Prostate gland (tissue), 2 donors: ENCODE results near the gene ARMC8. TPM values are rescaled to one million over a fixed set of nuclear protein-coding genes. Genes with fewer than 3 reads are reported as not detected.

Experiments used
- DNase-seq: peaks from one replicate; pipeline ENCODE4 v3.0.0-alpha.2; 2019; ENCODE audit warnings: low spot score
- H3K27ac ChIP-seq, 2 donors: fragments of 200-600 bp; sonication (generic); 2 replicates each; pipeline ENCODE4 v1.5.1; 2017 to 2019
- H3K27me3 ChIP-seq: fragments of 200-600 bp; sonication (generic); replicated peaks from 2 replicates; pipeline ENCODE4 v1.5.1; 2019; ENCODE audit not compliant: insufficient read depth
- H3K36me3 ChIP-seq, 2 donors: fragments of 200-600 bp; sonication (generic); 1 replicate in 1 of 2; 2 replicates in 1 of 2; pipeline versions ENCODE4 v1.5.1 to v1.8.1; 2017 to 2019
- H3K4me1 ChIP-seq: fragments of 200-600 bp; sonication (generic); replicated peaks from 2 replicates; pipeline ENCODE4 v1.5.1; 2019
- H3K4me3 ChIP-seq, 2 donors: fragments of 200-600 bp; sonication (generic); 2 replicates each; pipeline ENCODE4 v1.5.1; 2017 to 2019
- H3K9me3 ChIP-seq: fragments of 200-600 bp; sonication (generic); 2 replicates; pipeline ENCODE4 v1.5.1; 2017
- CTCF ChIP-seq, 4 experiments: fragments of 200-600 bp in 2 of 4; fragments of 450-650 bp in 2 of 4; sonication (generic) in 2 of 4; IDR thresholded peaks; 1 replicate in 3 of 4; 2 replicates in 1 of 4; pipeline ENCODE4 v1.5.1; 2016 to 2019; ENCODE audit warnings: antibody characterized with exemption in 4 of 4, mild to moderate bottlenecking in 2 of 4, moderate library complexity in 2 of 4
- POLR2A ChIP-seq: fragments of 450-650 bp; IDR thresholded peaks from one replicate; pipeline ENCODE4 v1.6.1; 2016; ENCODE audit warnings: antibody characterized with exemption, mild to moderate bottlenecking
- POLR2AphosphoS5 ChIP-seq: sonication (generic); formaldehyde crosslinking; IDR thresholded peaks from one replicate; pipeline ENCODE4 v1.6.1; 2017; ENCODE audit warnings: antibody characterized with exemption
- WGBS: methylation state at CpG from one replicate; pipeline ENCODE4 v1.1.5; 2018; 5-methylcytosine and 5-hydroxymethylcytosine counted together
- intact Hi-C: fragments of 100-400 bp; cut with DNase I; formaldehyde crosslinking; loops from one replicate; pipeline ENCODE4 v1.14.2; 2022
- total RNA-seq, 2 donors: library from RNA; depleted of rRNA; stranded (reverse); fragments of >200 nt; gene quantifications; one replicate each; pipeline ENCODE4 v1.1.0, GENCODE V29; 2016

ARMC8 gene
- total RNA-seq, 2 donors from 2014 or later = 34.8 to 44.0 TPM

GRCh38 chr3:138241061-138241460 lies 54.0 kb downstream of the ARMC8 start:
- H3K27ac ChIP-seq = no peak overlapping the region
- H3K27me3 ChIP-seq = no peaks in the 10 kb centered on the region
- TF ChIP-seq CTCF (IDR thresholded peaks at IDR 0.05) (no peak), POLR2A (no peak), POLR2AphosphoS5 (no peak)
- DNase-seq = no peak
- 81% methylated on average over 1 of the region's 1 CpG for WGBS
- H3K4me3 ChIP-seq = no peak overlapping the region
- no peaks in the 10 kb centered on the region for H3K9me3 ChIP-seq
- no peaks in the 10 kb centered on the region for H3K36me3 ChIP-seq
- no peaks in the 10 kb centered on the region for H3K4me1 ChIP-seq
- intact Hi-C loops = no loop called here

DNA sequence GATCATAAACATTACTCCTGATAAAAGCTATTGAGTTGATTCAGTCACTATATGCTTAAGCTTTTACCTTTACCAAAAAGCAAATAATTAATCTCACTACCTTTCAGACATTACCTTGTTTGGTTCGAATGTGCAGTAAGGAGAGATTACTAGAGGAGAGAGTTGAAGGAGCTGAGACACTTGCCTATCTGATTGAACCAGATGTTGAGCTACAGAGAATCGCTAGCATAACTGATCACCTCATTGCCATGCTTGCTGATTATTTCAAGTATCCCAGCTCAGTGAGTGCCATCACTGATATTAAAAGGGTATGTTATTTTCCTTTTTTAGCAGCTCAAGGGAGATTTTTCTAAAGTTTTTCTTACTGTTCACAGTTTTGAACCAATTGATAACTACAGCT lies 54.6 kb downstream of the ARMC8 start:
- Histone ChIP-seq H3K27me3 (no peaks in the 10 kb centered on the region), H3K27ac (no peak overlapping the region), H3K36me3 (no peaks in the 10 kb centered on the region), H3K9me3 (no peaks in the 10 kb centered on the region), H3K4me3 (no peak overlapping the region), H3K4me1 (no peaks in the 10 kb centered on the region)
- no peak for DNase-seq
- 96% methylated on average over 2 of the region's 2 CpGs for WGBS
- TF ChIP-seq POLR2A (no peak), CTCF (IDR thresholded peaks at IDR 0.05) (no peak), POLR2AphosphoS5 (no peak)
- intact Hi-C loops = no loop called here

GRCh38 chr3:138242466-138242865 lies 55.4 kb downstream of the ARMC8 start:
- H3K9me3 ChIP-seq = no peaks in the 10 kb centered on the region
- H3K27me3 ChIP-seq = no peaks in the 10 kb centered on the region
- no peaks in the 10 kb centered on the region for H3K4me1 ChIP-seq
- no peak overlapping the region for H3K4me3 ChIP-seq
- no peak for DNase-seq
- intact Hi-C loops = no loop called here
- no peak for TF ChIP-seq CTCF (IDR thresholded peaks at IDR 0.05)
- TF ChIP-seq POLR2A = no peak
- no peak for TF ChIP-seq POLR2AphosphoS5
- 100% methylated on average over 1 of the region's 1 CpG for WGBS
- no peak overlapping the region for H3K27ac ChIP-seq
- no peaks in the 10 kb centered on the region for H3K36me3 ChIP-seq

GRCh38 chr3:138245026-138245425 lies 57.9 kb downstream of the ARMC8 start:
- Histone ChIP-seq H3K27me3 (no peaks in the 10 kb centered on the region), H3K27ac (no peak overlapping the region), H3K4me3 (no peak overlapping the region), H3K9me3 (no peaks in the 10 kb centered on the region), H3K36me3 (no peaks in the 10 kb centered on the region), H3K4me1 (no peaks in the 10 kb centered on the region)
- TF ChIP-seq POLR2A = no peak
- TF ChIP-seq POLR2AphosphoS5 = no peak
- TF ChIP-seq CTCF (IDR thresholded peaks at IDR 0.05) = no peak
- intact Hi-C loops = no loop called here
- no peak for DNase-seq
- 92% methylated on average over 9 of the region's 9 CpGs for WGBS

- H3K27ac ChIP-seq = no peak overlapping the region
- no peaks in the 10 kb centered on the region for H3K4me1 ChIP-seq
- no peak overlapping the region for H3K4me3 ChIP-seq
- H3K9me3 ChIP-seq = no peaks in the 10 kb centered on the region
- intact Hi-C loops = no loop called here
- TF ChIP-seq POLR2A (no peak), CTCF (IDR thresholded peaks at IDR 0.05) (no peak), POLR2AphosphoS5 (no peak)
- DNase-seq = no peak
- no peaks in the 10 kb centered on the region for H3K27me3 ChIP-seq
- no peaks in the 10 kb centered on the region for H3K36me3 ChIP-seq
These were observed 62.5 kb downstream of the ARMC8 start for GRCh38 chr3:138249636-138250035.
